Adrenal gland (tissue), 5 donors: ENCODE results near the gene BAMBI.

ENCODE experiments used
- POLR2A ChIP-seq, 2 donors: fragments of 450-650 bp; IDR thresholded peaks; one replicate each; pipeline ENCODE4 v1.6.1; 2017; ENCODE audit warnings: antibody characterized with exemption in 2 of 2, mild to moderate bottlenecking in 2 of 2, moderate library complexity in 1 of 2
- TF ChIP-seq, protein P1 (sequence below), 6 experiments: fragments of 450-650 bp in 4 of 6; fragments of 200-600 bp in 2 of 6; sonication (generic) in 1 of 6; IDR thresholded peaks; 1 replicate in 5 of 6; 2 replicates in 1 of 6; pipeline versions ENCODE4 v1.5.1 to v1.8.0; 2016 to 2021; ENCODE audit warnings: antibody characterized with exemption in 6 of 6, mild to moderate bottlenecking in 2 of 6, moderate library complexity in 1 of 6
- donor health status: DM: no; HTN: no; CAD: no.

DNA sequence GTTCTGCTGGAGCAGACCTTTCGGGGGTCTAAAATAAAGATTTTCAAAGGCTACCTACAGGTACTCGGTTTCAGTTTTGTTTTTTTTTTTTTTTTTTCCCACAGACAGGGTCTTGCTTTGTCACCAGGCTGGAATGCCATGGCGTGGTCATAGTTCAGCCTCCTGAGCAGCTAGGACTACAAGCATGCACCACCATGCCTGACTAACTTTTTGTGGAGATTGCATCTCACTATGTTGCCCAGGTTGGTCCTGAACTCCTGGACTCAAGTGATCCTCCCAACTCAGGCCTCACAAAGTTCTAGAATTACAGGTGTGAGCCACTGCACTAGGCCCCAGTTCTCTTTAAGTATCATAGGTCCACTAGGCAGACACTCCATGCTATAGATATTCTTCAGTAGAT is 34.5 kb downstream of the BAMBI start:
- TF ChIP-seq POLR2A (IDR thresholded peaks at IDR 0.05), result no peak
- TF ChIP-seq, protein P1, sequence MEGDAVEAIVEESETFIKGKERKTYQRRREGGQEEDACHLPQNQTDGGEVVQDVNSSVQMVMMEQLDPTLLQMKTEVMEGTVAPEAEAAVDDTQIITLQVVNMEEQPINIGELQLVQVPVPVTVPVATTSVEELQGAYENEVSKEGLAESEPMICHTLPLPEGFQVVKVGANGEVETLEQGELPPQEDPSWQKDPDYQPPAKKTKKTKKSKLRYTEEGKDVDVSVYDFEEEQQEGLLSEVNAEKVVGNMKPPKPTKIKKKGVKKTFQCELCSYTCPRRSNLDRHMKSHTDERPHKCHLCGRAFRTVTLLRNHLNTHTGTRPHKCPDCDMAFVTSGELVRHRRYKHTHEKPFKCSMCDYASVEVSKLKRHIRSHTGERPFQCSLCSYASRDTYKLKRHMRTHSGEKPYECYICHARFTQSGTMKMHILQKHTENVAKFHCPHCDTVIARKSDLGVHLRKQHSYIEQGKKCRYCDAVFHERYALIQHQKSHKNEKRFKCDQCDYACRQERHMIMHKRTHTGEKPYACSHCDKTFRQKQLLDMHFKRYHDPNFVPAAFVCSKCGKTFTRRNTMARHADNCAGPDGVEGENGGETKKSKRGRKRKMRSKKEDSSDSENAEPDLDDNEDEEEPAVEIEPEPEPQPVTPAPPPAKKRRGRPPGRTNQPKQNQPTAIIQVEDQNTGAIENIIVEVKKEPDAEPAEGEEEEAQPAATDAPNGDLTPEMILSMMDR (IDR thresholded peaks at IDR 0.05), result no peak
